Progenitor cell of endocrine pancreas (in vitro differentiated cells): Measurements from ENCODE around the gene SNAP25. TPM values are rescaled to one million over a fixed set of nuclear protein-coding genes. Genes with fewer than 3 reads are reported as not detected.

Source experiments
- DNase-seq: peaks from one replicate; pipeline ENCODE4 v3.0.0; 2021; ENCODE audit warnings: low spot score; ENCODE audit not compliant: unreplicated experiment
- H3K27ac Mint-ChIP-seq: 2 replicates; pipeline ENCODE4 v1.8.0; 2021; ENCODE audit warnings: mild to moderate bottlenecking, moderate library complexity, mixed read lengths
- H3K27me3 Mint-ChIP-seq: 2 replicates; pipeline ENCODE4 v1.8.0; 2021; ENCODE audit warnings: mixed read lengths
- H3K36me3 Mint-ChIP-seq: 2 replicates; pipeline ENCODE4 v1.8.0; 2022; ENCODE audit warnings: mixed read lengths; ENCODE audit not compliant: insufficient read depth
- H3K4me1 Mint-ChIP-seq: 2 replicates; pipeline ENCODE4 v1.8.0; 2021; ENCODE audit warnings: low read depth, mixed read lengths
- H3K4me3 Mint-ChIP-seq: 2 replicates; pipeline ENCODE4 v1.8.0; 2021; ENCODE audit warnings: low read depth, mild to moderate bottlenecking, moderate library complexity, mixed read lengths
- H3K9me3 Mint-ChIP-seq: 2 replicates; pipeline ENCODE4 v1.8.0; 2021; ENCODE audit warnings: low read depth, mixed read lengths
- total RNA-seq: library from RNA; stranded (reverse); gene quantifications from 2 replicates; pipeline ENCODE4 v1.2.1, GENCODE V29; 2021
- TF ChIP-seq, protein P1 (sequence below): fragments of 200-600 bp; sonication (generic); IDR thresholded peaks from one replicate; pipeline ENCODE4 v1.5.0; 2021; ENCODE audit warnings: antibody characterized with exemption, mild to moderate bottlenecking; ENCODE audit not compliant: unreplicated experiment

SNAP25 gene
- total RNA-seq, 1 donor from 2014 or later = 7.7 TPM

DNA sequence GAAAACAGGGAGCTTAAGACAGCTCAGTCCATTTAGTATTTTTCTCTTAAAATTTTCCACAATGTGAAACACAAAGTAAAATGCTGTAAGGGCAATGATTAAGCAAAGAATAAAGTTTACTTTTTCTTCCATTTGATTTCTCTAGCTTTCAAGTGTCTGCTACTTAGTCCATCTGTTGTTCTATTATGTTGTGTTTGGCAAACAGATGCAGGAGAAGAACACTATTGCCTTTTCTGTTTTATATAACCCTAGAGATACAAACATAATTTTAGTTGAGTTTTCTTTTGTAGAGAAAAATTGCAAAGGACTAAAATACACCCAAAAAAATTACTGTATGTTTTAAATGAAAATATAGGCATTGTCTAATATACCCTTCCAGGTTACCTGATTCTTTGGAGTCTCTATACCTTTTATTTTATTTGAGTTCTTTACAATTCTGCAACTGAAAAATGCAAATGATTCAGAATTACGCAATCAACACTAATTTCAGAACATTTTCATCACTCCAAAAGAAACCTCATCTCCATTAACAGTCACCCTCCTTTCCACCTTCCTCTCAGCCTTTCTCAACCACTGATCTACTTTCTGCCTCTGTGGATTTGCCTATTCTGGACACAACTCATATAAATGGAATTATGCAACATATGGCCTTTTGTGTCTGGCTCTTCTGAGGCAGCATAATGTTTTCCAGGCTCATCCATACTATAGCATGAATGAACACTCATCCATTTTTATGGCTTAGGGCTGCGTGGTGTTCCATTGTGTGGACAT, 118.5 kb downstream of the SNAP25 start:
- no peak overlapping the region for H3K27ac Mint-ChIP-seq
- H3K36me3 Mint-ChIP-seq = no peaks in the 10 kb centered on the region
- H3K27me3 Mint-ChIP-seq = peaks cover 4% of the 10 kb centered on the region
- peaks cover 4% of the 10 kb centered on the region for H3K9me3 Mint-ChIP-seq
- DNase-seq = no peak
- TF ChIP-seq, protein P1, sequence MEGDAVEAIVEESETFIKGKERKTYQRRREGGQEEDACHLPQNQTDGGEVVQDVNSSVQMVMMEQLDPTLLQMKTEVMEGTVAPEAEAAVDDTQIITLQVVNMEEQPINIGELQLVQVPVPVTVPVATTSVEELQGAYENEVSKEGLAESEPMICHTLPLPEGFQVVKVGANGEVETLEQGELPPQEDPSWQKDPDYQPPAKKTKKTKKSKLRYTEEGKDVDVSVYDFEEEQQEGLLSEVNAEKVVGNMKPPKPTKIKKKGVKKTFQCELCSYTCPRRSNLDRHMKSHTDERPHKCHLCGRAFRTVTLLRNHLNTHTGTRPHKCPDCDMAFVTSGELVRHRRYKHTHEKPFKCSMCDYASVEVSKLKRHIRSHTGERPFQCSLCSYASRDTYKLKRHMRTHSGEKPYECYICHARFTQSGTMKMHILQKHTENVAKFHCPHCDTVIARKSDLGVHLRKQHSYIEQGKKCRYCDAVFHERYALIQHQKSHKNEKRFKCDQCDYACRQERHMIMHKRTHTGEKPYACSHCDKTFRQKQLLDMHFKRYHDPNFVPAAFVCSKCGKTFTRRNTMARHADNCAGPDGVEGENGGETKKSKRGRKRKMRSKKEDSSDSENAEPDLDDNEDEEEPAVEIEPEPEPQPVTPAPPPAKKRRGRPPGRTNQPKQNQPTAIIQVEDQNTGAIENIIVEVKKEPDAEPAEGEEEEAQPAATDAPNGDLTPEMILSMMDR = no peak
- H3K4me3 Mint-ChIP-seq = no peak overlapping the region
- peaks cover 4% of the 10 kb centered on the region for H3K4me1 Mint-ChIP-seq

GRCh38 chr20:10338426-10339180, 120.0 kb downstream of the SNAP25 start:
- Mint-ChIP-seq H3K27me3 (no peaks in the 10 kb centered on the region), H3K27ac (no peak overlapping the region), H3K36me3 (no peaks in the 10 kb centered on the region)

GRCh38 chr20:10339609-10340008, 121.0 kb downstream of the SNAP25 start:
- peaks cover 9% of the 10 kb centered on the region for H3K9me3 Mint-ChIP-seq
- H3K27me3 Mint-ChIP-seq = no peaks in the 10 kb centered on the region
- TF ChIP-seq, protein P1 = no peak
- DNase-seq = no peak
- H3K4me3 Mint-ChIP-seq = no peak overlapping the region
- H3K4me1 Mint-ChIP-seq = peaks cover 4% of the 10 kb centered on the region
- no peaks in the 10 kb centered on the region for H3K36me3 Mint-ChIP-seq
- no peak overlapping the region for H3K27ac Mint-ChIP-seq

More at GRCh38 chr20:10338426-10339180, 120.0 kb downstream of the SNAP25 start:
- Mint-ChIP-seq H3K4me1 (peaks cover 4% of the 10 kb centered on the region), H3K4me3 (no peak overlapping the region), H3K9me3 (peaks cover 8% of the 10 kb centered on the region)
- no peak for DNase-seq
- TF ChIP-seq, protein P1 = no peak

DNA sequence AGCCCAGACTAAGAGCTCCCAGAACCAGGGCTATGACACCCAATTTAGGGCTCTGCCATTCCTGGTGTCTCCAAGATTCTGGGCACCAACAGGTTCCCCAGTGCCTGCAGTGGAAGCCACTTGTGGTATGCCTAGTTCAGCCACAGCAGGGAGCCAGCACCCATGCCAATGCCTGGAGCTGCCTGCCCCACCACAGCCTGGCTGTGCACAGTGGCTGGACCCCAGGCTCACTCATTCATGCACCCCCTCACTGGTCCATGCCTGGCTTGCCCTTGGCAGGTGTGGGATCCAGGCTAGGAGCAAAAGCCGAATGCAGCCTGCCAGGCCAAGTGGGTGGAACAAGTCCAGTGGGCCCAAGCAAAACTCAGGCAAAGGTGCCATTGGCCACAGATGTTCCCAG, 123.5 kb downstream of the SNAP25 start:
- DNase-seq = no peak
- H3K36me3 Mint-ChIP-seq = no peaks in the 10 kb centered on the region
- no peaks in the 10 kb centered on the region for H3K27me3 Mint-ChIP-seq
- H3K4me1 Mint-ChIP-seq = peaks cover 15% of the 10 kb centered on the region
- TF ChIP-seq, protein P1 = no peak
- H3K4me3 Mint-ChIP-seq = no peak overlapping the region
- H3K27ac Mint-ChIP-seq = no peak overlapping the region
- H3K9me3 Mint-ChIP-seq = peaks cover 9% of the 10 kb centered on the region

DNA sequence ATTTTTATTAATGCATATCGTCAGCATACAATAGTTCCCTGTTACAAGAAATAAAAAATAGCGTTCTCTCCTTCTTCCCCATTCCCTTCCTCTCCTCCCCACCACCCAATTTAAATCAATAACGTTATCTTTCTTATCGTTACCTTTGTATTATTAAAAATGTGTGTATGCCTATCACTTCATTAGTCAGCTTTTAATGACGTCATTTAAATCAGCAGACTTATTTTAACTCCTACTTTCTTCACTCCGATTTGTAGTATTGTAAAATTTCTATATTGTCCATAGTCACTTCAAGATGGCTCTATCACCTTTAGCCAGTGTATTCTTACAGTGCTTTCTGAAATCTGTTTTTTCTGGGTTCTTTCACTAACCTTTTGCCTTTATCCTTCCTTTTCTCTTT, 126.3 kb downstream of the SNAP25 start:
- peaks cover 24% of the 10 kb centered on the region for H3K4me1 Mint-ChIP-seq
- no peaks in the 10 kb centered on the region for H3K36me3 Mint-ChIP-seq
- H3K4me3 Mint-ChIP-seq = no peak overlapping the region
- no peak overlapping the region for H3K27ac Mint-ChIP-seq
- DNase-seq = no peak
- peaks cover 10% of the 10 kb centered on the region for H3K9me3 Mint-ChIP-seq
- no peaks in the 10 kb centered on the region for H3K27me3 Mint-ChIP-seq
- TF ChIP-seq, protein P1 = no peak
